ENCODE measurements around the gene STRAP. TPM values are rescaled to one million over a fixed set of nuclear protein-coding genes. Genes with fewer than 3 reads are reported as not detected.

Gene STRAP
- total and polyA plus RNA-seq, 2 of the 4 experiments (the other 2 are of a cell fraction), result 82.1 to 98.1 TPM

DNA sequence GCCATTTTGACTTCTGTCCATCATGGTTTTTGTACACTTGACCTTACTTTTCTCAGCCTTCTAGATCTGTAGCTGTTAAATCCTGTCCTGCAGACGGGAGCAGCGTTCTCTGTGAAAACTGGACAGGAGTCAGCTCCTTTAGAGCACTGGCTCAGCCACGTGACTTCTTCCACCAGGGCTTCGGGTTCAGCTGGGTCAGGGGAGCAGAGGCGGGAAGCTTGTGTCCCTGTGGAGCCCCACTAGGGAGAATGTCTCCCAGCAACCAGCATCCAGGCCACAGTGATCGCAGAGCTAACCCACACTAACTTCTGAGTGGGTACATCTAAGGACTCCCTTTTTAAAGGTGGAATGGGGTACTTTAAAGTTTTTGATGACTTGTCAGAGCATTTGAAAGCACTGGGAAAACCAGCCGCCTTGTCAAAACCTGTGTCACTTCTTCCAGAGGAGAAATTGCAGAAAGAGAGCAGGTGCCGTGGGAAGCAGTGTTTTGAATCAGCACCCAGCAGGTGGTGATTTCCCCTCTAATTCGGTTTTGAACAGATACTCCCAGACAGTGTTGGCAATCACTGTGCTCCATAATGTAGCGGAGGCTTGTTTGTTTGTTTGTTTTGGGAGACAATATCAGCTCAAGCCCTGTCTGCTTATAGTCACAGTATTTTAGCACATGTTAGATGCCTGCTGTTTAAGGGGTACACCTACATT lies 46.8 kb downstream of the STRAP start:
- CTCF ChIA-PET, result interaction anchor here (0.6 to 1.0 kb wide), 2 partner anchors 9 to 40 kb away, joined by 3 read pairs; no protein-coding TSS in a partner anchor
- dilution Hi-C loops (cut with HindIII; ENCODE audit: low sequenced_read_pairs, unreplicated experiment) (no loop called here), intact Hi-C loops (cut with micrococcal nuclease) (no loop called here), in situ Hi-C loops (cut with MboI; ENCODE audit: low sequenced_read_pairs) (no loop called here)
- H2AK5ac ChIP-seq (ENCODE audit: low read depth, low read length), result peak overlapping the region; percentile 46
- H2BK5ac ChIP-seq (ENCODE audit: low read depth, low read length, poor library complexity, severe bottlenecking), result peak overlapping the region; percentile 97
- peak overlapping the region; percentile 26 for H2AK9ac ChIP-seq (replicated peaks; ENCODE audit: low read depth, low read length, poor library complexity)
- peak overlapping the region; percentile 96 for H2BK20ac ChIP-seq (ENCODE audit: low read depth, low read length)
- H4K8ac ChIP-seq (ENCODE audit: low read depth in 2 of 2, low read length in 2 of 2), result peak overlapping the region; percentile 36 to 78; a peak in 3 of 4 replicates
- H4K91ac ChIP-seq (ENCODE audit: insufficient read depth, low read depth, low read length), result peak overlapping the region; percentile 88
- H3K18ac ChIP-seq (ENCODE audit: low read depth, low read length), result peak overlapping the region; percentile 54; the same call in 1 of the 2 replicates
- no peaks in the 10 kb centered on the region for H3K27me3 ChIP-seq (ENCODE audit: control insufficient read depth, insufficient read depth, low read length)
- H4K5ac ChIP-seq (ENCODE audit: low read depth, low read length), result peak overlapping the region; percentile 0; the same call in 1 of the 2 replicates
- WGBS, 2 experiments (ENCODE audit: extremely low coverage in 2 of 2, insufficient read length in 1 of 2), result 40% methylated on average over 3 of the region's 10 CpGs; no CpG with 5 or more reads in 1 of the 2 experiments
- H3K4me3 ChIP-seq (ENCODE audit: insufficient read depth, low read depth, low read length), result no peak overlapping the region
- DNase-seq, result no peak
- no peaks in the 10 kb centered on the region for H3K9me3 ChIP-seq (ENCODE audit: control insufficient read depth, insufficient read depth, low read length)
- POLR2A ChIA-PET (ENCODE audit: unreplicated experiment), result interaction anchor here (0.7 kb wide), 1 partner anchor 28 kb away, joined by 3 read pairs; no protein-coding TSS in a partner anchor
- peak; percentile 35 for ATAC-seq (ENCODE audit: low read depth)
- peaks cover 25 to 55% of the 10 kb centered on the region in 2 experiments for H3K79me1 ChIP-seq (ENCODE audit: low read depth in 1 of 2, low read length in 2 of 2)
- H3K27ac ChIP-seq (ENCODE audit: insufficient read depth, low read length), result peak overlapping the region; percentile 33
- H2BK15ac ChIP-seq (ENCODE audit: low read depth, low read length), result peak overlapping the region; percentile 35
- H2BK120ac ChIP-seq (ENCODE audit: low read depth, low read length), result peak overlapping the region; percentile 93
- peak overlapping the region; percentile 88 for H3K4ac ChIP-seq (ENCODE audit: low read depth, low read length)
- H3K9ac ChIP-seq (ENCODE audit: low read depth, low read length), result no peak overlapping the region; the same call in 1 of the 2 replicates
- peaks cover 3% of the 10 kb centered on the region for H3K9me1 ChIP-seq (ENCODE audit: insufficient read depth, low read length)
- H3K4me2 ChIP-seq (ENCODE audit: low read depth, low read length), result peak overlapping the region; percentile 13; the same call in 1 of the 2 replicates
- BruUV-seq (replicated peaks), result TSS peak; percentile 34
- H2AFZ ChIP-seq (replicated peaks; ENCODE audit: low read length, poor library complexity), result peak overlapping the region; percentile 68
- TF ChIP-seq RAD21 (IDR thresholded peaks at IDR 0.05; ENCODE audit: low read length), result no peak
- TF ChIP-seq, protein P1, sequence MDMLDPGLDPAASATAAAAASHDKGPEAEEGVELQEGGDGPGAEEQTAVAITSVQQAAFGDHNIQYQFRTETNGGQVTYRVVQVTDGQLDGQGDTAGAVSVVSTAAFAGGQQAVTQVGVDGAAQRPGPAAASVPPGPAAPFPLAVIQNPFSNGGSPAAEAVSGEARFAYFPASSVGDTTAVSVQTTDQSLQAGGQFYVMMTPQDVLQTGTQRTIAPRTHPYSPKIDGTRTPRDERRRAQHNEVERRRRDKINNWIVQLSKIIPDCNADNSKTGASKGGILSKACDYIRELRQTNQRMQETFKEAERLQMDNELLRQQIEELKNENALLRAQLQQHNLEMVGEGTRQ (IDR thresholded peaks at IDR 0.05; ENCODE audit: low read depth, low read length), result 0 out of 2 replicates have a peak, but pooled peaks have one; percentile 3
- peak overlapping the region; percentile 73 for H3K14ac ChIP-seq (replicated peaks; ENCODE audit: low read depth, low read length)
- peak overlapping the region; percentile 73; the same call in 1 of the 2 replicates for H3K56ac ChIP-seq (ENCODE audit: extremely low read depth, insufficient read depth, low read length)
- peaks cover 4% of the 10 kb centered on the region; the same call in 1 of the 2 replicates for H3K4me1 ChIP-seq (ENCODE audit: control insufficient read depth, insufficient read depth, low read length)
- H3K36me3 ChIP-seq (ENCODE audit: control insufficient read depth, insufficient read depth, low read length), result no peaks in the 10 kb centered on the region
- no peaks in the 10 kb centered on the region for H4K20me1 ChIP-seq (ENCODE audit: insufficient read depth, low read length)
- H3K23ac ChIP-seq (ENCODE audit: low read depth, low read length), result peak overlapping the region; percentile 32; the same call in 1 of the 2 replicates

Data from IMR-90 (cell line).